Vagina (tissue), 2 donors: ENCODE results near the gene IQSEC1.

Source experiments
- CTCF ChIP-seq, 3 experiments: fragments of 450-650 bp in 2 of 3; fragments of 200-600 bp in 1 of 3; sonication (generic) in 1 of 3; IDR thresholded peaks; one replicate each; pipeline ENCODE4 v1.5.1; 2017 to 2019; ENCODE audit warnings: antibody characterized with exemption in 3 of 3, mild to moderate bottlenecking in 2 of 3, moderate library complexity in 2 of 3
- POLR2A ChIP-seq, 2 donors: fragments of 450-650 bp; IDR thresholded peaks; one replicate each; pipeline ENCODE4 v1.6.1; 2017; ENCODE audit warnings: antibody characterized with exemption in 2 of 2, mild to moderate bottlenecking in 2 of 2, moderate library complexity in 2 of 2

DNA sequence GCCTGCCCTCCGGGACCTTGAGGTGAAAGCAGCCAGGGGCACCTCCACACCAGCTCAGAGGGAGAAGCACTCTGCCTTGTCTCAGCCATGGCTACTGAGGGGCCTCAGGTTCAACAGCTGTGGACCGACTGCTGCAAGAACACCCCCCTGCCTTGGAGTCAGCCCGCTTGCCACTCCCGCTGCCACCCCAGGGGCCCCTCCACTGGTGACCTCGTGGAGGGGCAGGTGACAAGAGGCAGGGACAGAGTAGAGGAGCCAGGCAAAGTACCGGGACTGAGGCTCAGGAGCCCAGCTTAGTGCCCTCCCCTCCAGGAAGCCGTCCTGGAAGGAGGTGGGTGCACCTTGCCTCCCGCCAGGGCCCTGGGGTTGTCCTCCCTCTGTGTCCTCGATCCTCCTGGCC lies 152.3 kb downstream of the IQSEC1 start:
- no peak for TF ChIP-seq CTCF (IDR thresholded peaks at IDR 0.05)
- TF ChIP-seq POLR2A (IDR thresholded peaks at IDR 0.05), result no peak
